Measurements from ENCODE around the gene MSMO1.

Gene MSMO1

GRCh38 chr4:165360985-165361670, 33.7 kb downstream of the MSMO1 start:
- TF ChIP-seq EZH2phosphoT487 (IDR thresholded peaks at IDR 0.05; ENCODE audit: borderline replicate concordance, low read length): no peak
- TF ChIP-seq, protein P1, sequence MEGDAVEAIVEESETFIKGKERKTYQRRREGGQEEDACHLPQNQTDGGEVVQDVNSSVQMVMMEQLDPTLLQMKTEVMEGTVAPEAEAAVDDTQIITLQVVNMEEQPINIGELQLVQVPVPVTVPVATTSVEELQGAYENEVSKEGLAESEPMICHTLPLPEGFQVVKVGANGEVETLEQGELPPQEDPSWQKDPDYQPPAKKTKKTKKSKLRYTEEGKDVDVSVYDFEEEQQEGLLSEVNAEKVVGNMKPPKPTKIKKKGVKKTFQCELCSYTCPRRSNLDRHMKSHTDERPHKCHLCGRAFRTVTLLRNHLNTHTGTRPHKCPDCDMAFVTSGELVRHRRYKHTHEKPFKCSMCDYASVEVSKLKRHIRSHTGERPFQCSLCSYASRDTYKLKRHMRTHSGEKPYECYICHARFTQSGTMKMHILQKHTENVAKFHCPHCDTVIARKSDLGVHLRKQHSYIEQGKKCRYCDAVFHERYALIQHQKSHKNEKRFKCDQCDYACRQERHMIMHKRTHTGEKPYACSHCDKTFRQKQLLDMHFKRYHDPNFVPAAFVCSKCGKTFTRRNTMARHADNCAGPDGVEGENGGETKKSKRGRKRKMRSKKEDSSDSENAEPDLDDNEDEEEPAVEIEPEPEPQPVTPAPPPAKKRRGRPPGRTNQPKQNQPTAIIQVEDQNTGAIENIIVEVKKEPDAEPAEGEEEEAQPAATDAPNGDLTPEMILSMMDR (IDR thresholded peaks at IDR 0.05; ENCODE audit: low read depth, low read length, poor library complexity, severe bottlenecking): no peak
- H3K27ac ChIP-seq (ENCODE audit: low read depth, low read length): no peak overlapping the region
- no peaks in the 10 kb centered on the region for H3F3A ChIP-seq (ENCODE audit: control insufficient read depth, insufficient read depth)
- H3K4me2 ChIP-seq (ENCODE audit: low read length): no peak overlapping the region
- peaks cover 15% of the 10 kb centered on the region for H3K27me3 ChIP-seq (ENCODE audit: control insufficient read depth, low read length)
- H3K9me2 ChIP-seq (replicated peaks; ENCODE audit: control insufficient read depth, low read length): no peaks in the 10 kb centered on the region
- H3K36me3 ChIP-seq (ENCODE audit: control insufficient read depth, low read length): no peaks in the 10 kb centered on the region
- no peaks in the 10 kb centered on the region for H4K20me1 ChIP-seq (ENCODE audit: control insufficient read depth, insufficient read depth, low read depth, low read length)
- no peak overlapping the region for H3K4me3 ChIP-seq (ENCODE audit: low read length)
- H3K9me3 ChIP-seq (ENCODE audit: control insufficient read depth, insufficient read depth, low read length): no peaks in the 10 kb centered on the region
- H3K79me2 ChIP-seq (ENCODE audit: control insufficient read depth, low read length): no peaks in the 10 kb centered on the region
- H3K4me1 ChIP-seq (ENCODE audit: control insufficient read depth, low read length): no peaks in the 10 kb centered on the region

DNA sequence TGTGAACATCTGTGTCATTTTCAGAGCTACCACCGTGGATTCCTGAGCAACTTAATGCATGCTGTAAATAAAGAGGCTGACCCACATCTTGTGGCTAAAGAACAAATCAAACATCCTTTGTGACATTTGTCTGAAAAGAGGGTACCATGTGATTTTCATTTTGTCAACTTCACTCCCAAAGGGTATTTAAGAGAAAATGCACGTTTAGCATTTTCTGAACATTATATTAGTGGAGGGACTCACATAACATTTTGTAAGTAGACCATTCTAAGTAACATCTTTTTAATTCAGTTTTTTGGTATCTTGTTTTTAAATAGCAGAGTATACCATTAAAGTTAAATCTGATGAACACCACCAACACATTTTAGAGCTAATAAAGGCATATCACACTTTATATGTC, 34.3 kb downstream of the MSMO1 start:
- no peak overlapping the region for H3K4me2 ChIP-seq (ENCODE audit: low read length)
- no peaks in the 10 kb centered on the region for H3K79me2 ChIP-seq (ENCODE audit: control insufficient read depth, low read length)
- no peak overlapping the region for H3K4me3 ChIP-seq (ENCODE audit: low read length)
- TF ChIP-seq, protein P1 (IDR thresholded peaks at IDR 0.05; ENCODE audit: low read depth, low read length, poor library complexity, severe bottlenecking): no peak
- TF ChIP-seq EZH2phosphoT487 (IDR thresholded peaks at IDR 0.05; ENCODE audit: borderline replicate concordance, low read length): no peak
- no peaks in the 10 kb centered on the region for H3K9me3 ChIP-seq (ENCODE audit: control insufficient read depth, insufficient read depth, low read length)
- H3K27me3 ChIP-seq (ENCODE audit: control insufficient read depth, low read length): peaks cover 15% of the 10 kb centered on the region
- no peaks in the 10 kb centered on the region for H3K36me3 ChIP-seq (ENCODE audit: control insufficient read depth, low read length)
- H3K9me2 ChIP-seq (replicated peaks; ENCODE audit: control insufficient read depth, low read length): no peaks in the 10 kb centered on the region
- H3K27ac ChIP-seq (ENCODE audit: low read depth, low read length): no peak overlapping the region
- H3F3A ChIP-seq (ENCODE audit: control insufficient read depth, insufficient read depth): no peaks in the 10 kb centered on the region
- no peaks in the 10 kb centered on the region for H3K4me1 ChIP-seq (ENCODE audit: control insufficient read depth, low read length)
- no peaks in the 10 kb centered on the region for H4K20me1 ChIP-seq (ENCODE audit: control insufficient read depth, insufficient read depth, low read depth, low read length)

DNA sequence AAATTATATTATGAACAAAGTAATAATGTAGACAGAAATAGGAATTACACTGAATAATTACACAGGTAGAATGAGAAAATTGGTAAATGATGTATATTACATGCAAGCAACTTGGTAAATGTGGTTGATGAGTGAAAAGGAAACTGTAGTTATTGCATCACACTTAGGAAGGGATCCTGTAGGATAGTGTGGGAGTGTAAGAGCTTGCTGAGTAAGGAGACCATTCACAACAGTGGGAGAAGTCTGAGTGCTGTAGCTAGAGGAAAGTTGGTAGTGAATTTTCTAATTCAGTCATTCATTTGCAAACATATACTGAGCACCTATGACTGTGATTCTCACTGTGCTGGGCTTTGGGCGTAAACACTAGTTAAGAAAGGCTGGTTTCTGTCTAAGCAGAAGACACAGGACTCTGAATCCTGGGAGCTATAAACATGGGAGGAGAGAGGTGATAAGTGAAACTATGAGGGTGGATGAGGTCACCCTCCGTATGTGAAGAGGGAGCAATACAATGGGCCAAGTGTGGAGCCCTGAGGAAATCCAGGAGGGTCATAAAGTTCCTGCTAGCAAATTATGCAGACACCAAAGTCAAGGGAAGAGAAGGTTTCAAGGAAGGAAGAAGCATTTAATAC, 37.1 kb downstream of the MSMO1 start:
- no peaks in the 10 kb centered on the region for H3K36me3 ChIP-seq (ENCODE audit: control insufficient read depth, low read length)
- no peaks in the 10 kb centered on the region for H3K9me3 ChIP-seq (ENCODE audit: control insufficient read depth, insufficient read depth, low read length)
- no peaks in the 10 kb centered on the region for H3K4me1 ChIP-seq (ENCODE audit: control insufficient read depth, low read length)
- no peaks in the 10 kb centered on the region for H3K9me2 ChIP-seq (replicated peaks; ENCODE audit: control insufficient read depth, low read length)
- H3K79me2 ChIP-seq (ENCODE audit: control insufficient read depth, low read length): no peaks in the 10 kb centered on the region
- peaks cover 15% of the 10 kb centered on the region for H3K27me3 ChIP-seq (ENCODE audit: control insufficient read depth, low read length)
- H3K27ac ChIP-seq (ENCODE audit: low read depth, low read length): no peak overlapping the region
- H3F3A ChIP-seq (ENCODE audit: control insufficient read depth, insufficient read depth): no peaks in the 10 kb centered on the region
- no peak overlapping the region for H3K4me2 ChIP-seq (ENCODE audit: low read length)
- no peak overlapping the region for H3K4me3 ChIP-seq (ENCODE audit: low read length)
- H4K20me1 ChIP-seq (ENCODE audit: control insufficient read depth, insufficient read depth, low read depth, low read length): no peaks in the 10 kb centered on the region
- TF ChIP-seq EZH2phosphoT487 (IDR thresholded peaks at IDR 0.05; ENCODE audit: borderline replicate concordance, low read length): no peak
- TF ChIP-seq, protein P1 (IDR thresholded peaks at IDR 0.05; ENCODE audit: low read depth, low read length, poor library complexity, severe bottlenecking): no peak

Data from DOHH2 (cell line).